Fibroblast of villous mesenchyme (primary cell): ENCODE data around the gene B3GNT3. TPM values are rescaled to one million over a fixed set of nuclear protein-coding genes. Genes with fewer than 3 reads are reported as not detected.

Experiments
- DNase-seq: peaks from one replicate; pipeline ENCODE4 v3.0.0-alpha.2; 2010; ENCODE audit warnings: low read depth
- H3K4me3 ChIP-seq: 2 replicates; pipeline ENCODE4 v1.5.1; 2011; ENCODE audit warnings: low read depth, mild to moderate bottlenecking, low read length
- CTCF ChIP-seq: IDR thresholded peaks from 2 replicates; pipeline ENCODE4 v1.5.1; 2012; ENCODE audit warnings: low read depth, mild to moderate bottlenecking, low read length; ENCODE audit not compliant: insufficient read depth
- total RNA-seq: library from RNA; depleted of rRNA; stranded (reverse); fragments of >200 nt; gene quantifications from 2 replicates; pipeline ENCODE4 v1.2.3, GENCODE V29; 2012

The B3GNT3 gene
- total RNA-seq, 1 donor, result not detected

- peak; percentile 4 for TF ChIP-seq CTCF
- no peak for DNase-seq
- H3K4me3 ChIP-seq, result no peak overlapping the region
Observed at GRCh38 chr19:17834350-17835181, 39.6 kb downstream of the B3GNT3 start.

GRCh38 chr19:17835182-17836006 is 40.5 kb downstream of the B3GNT3 start:
- TF ChIP-seq CTCF, result no peak
- DNase-seq, result no peak
- H3K4me3 ChIP-seq, result no peak overlapping the region

- no peak for DNase-seq
- TF ChIP-seq CTCF, result no peak
- no peak overlapping the region for H3K4me3 ChIP-seq
Observed at GRCh38 chr19:17836530-17836929, 41.6 kb downstream of the B3GNT3 start.

- no peak for TF ChIP-seq CTCF
- DNase-seq, result no peak
Observed at GRCh38 chr19:17837972-17838371, 43.0 kb downstream of the B3GNT3 start.

GRCh38 chr19:17840019-17840418 is 45.1 kb downstream of the B3GNT3 start:
- DNase-seq, result no peak
- TF ChIP-seq CTCF, result no peak
- H3K4me3 ChIP-seq, result no peak overlapping the region

More at GRCh38 chr19:17837972-17838371, 43.0 kb downstream of the B3GNT3 start:
- H3K4me3 ChIP-seq, result no peak overlapping the region

- TF ChIP-seq CTCF, result no peak
- H3K4me3 ChIP-seq, result peak overlapping the region; percentile 33
- DNase-seq, result peak; percentile 49
Observed at GRCh38 chr19:17841371-17841809, 46.5 kb downstream of the B3GNT3 start.
